ENCODE results near the gene NUP210L.

NUP210L gene

GRCh38 chr1:154166207-154166606, 11.3 kb upstream of the NUP210L start:
- no peak overlapping the region for H3K9ac ChIP-seq (ENCODE audit: low read depth, low read length, poor library complexity, severe bottlenecking)
- H3K79me2 ChIP-seq (ENCODE audit: insufficient read depth, low read length), result peaks cover 39% of the 10 kb centered on the region
- H4K20me1 ChIP-seq (ENCODE audit: insufficient read depth, low read length, poor library complexity, severe bottlenecking), result peaks cover 36% of the 10 kb centered on the region
- no peaks in the 10 kb centered on the region for H3K9me3 ChIP-seq (ENCODE audit: insufficient read depth, low read depth, low read length)
- no peaks in the 10 kb centered on the region for H3K4me1 ChIP-seq (ENCODE audit: insufficient read depth, low read length, poor library complexity, severe bottlenecking)
- H3K27me3 ChIP-seq (ENCODE audit: insufficient read depth, low read length, poor library complexity, severe bottlenecking), result no peaks in the 10 kb centered on the region
- no peaks in the 10 kb centered on the region for H3K9me2 ChIP-seq (replicated peaks; ENCODE audit: low read depth, low read length)
- no peak overlapping the region for H3K4me3 ChIP-seq (ENCODE audit: low read length, poor library complexity, severe bottlenecking)
- H2AFZ ChIP-seq (ENCODE audit: low read length), result no peak overlapping the region
- no peaks in the 10 kb centered on the region for H3F3A ChIP-seq (ENCODE audit: low read depth)
- TF ChIP-seq CTCF (conservative IDR thresholded peaks at IDR 0.05; ENCODE audit: low read length) (no peak), EZH2phosphoT487 (IDR thresholded peaks at IDR 0.05; ENCODE audit: borderline replicate concordance) (no peak)
- H3K36me3 ChIP-seq (ENCODE audit: insufficient read depth, low read length), result peaks cover 97% of the 10 kb centered on the region
- H3K4me2 ChIP-seq (ENCODE audit: low read depth, low read length, poor library complexity, severe bottlenecking), result no peak overlapping the region

- Histone ChIP-seq H3K79me2 (ENCODE audit: insufficient read depth, low read length) (peaks cover 40% of the 10 kb centered on the region), H3K36me3 (ENCODE audit: insufficient read depth, low read length) (peaks cover 93% of the 10 kb centered on the region), H3K9me2 (replicated peaks; ENCODE audit: low read depth, low read length) (no peaks in the 10 kb centered on the region), H3K4me3 (ENCODE audit: low read length, poor library complexity, severe bottlenecking) (no peak overlapping the region), H4K20me1 (ENCODE audit: insufficient read depth, low read length, poor library complexity, severe bottlenecking) (peaks cover 30% of the 10 kb centered on the region), H3K9ac (ENCODE audit: low read depth, low read length, poor library complexity, severe bottlenecking) (no peak overlapping the region), H3F3A (ENCODE audit: low read depth) (no peaks in the 10 kb centered on the region; the same call in 1 of the 2 replicates), H3K4me1 (ENCODE audit: insufficient read depth, low read length, poor library complexity, severe bottlenecking) (peaks cover 10% of the 10 kb centered on the region), H3K9me3 (ENCODE audit: insufficient read depth, low read depth, low read length) (peaks cover 4% of the 10 kb centered on the region; the same call in 1 of the 2 replicates), H3K4me2 (ENCODE audit: low read depth, low read length, poor library complexity, severe bottlenecking) (no peak overlapping the region), H3K27me3 (ENCODE audit: insufficient read depth, low read length, poor library complexity, severe bottlenecking) (no peaks in the 10 kb centered on the region), H2AFZ (ENCODE audit: low read length) (no peak overlapping the region)
- TF ChIP-seq EZH2phosphoT487 (IDR thresholded peaks at IDR 0.05; ENCODE audit: borderline replicate concordance), result no peak
- no peak for TF ChIP-seq CTCF (conservative IDR thresholded peaks at IDR 0.05; ENCODE audit: low read length)
Measured at GRCh38 chr1:154159554-154159953, 4.7 kb upstream of the NUP210L start.

- TF ChIP-seq EZH2phosphoT487 (IDR thresholded peaks at IDR 0.05; ENCODE audit: borderline replicate concordance) (no peak), CTCF (conservative IDR thresholded peaks at IDR 0.05; ENCODE audit: low read length) (no peak)
- no peak overlapping the region for H3K4me3 ChIP-seq (ENCODE audit: low read length, poor library complexity, severe bottlenecking)
- H3K9me3 ChIP-seq (ENCODE audit: insufficient read depth, low read depth, low read length), result peaks cover 4% of the 10 kb centered on the region; the same call in 1 of the 2 replicates
- peaks cover 30% of the 10 kb centered on the region for H4K20me1 ChIP-seq (ENCODE audit: insufficient read depth, low read length, poor library complexity, severe bottlenecking)
- H3K4me2 ChIP-seq (ENCODE audit: low read depth, low read length, poor library complexity, severe bottlenecking), result peak overlapping the region; percentile 37
- peaks cover 33% of the 10 kb centered on the region for H3K79me2 ChIP-seq (ENCODE audit: insufficient read depth, low read length)
- peaks cover 10% of the 10 kb centered on the region for H3K4me1 ChIP-seq (ENCODE audit: insufficient read depth, low read length, poor library complexity, severe bottlenecking)
- peaks cover 92% of the 10 kb centered on the region for H3K36me3 ChIP-seq (ENCODE audit: insufficient read depth, low read length)
- H3K9ac ChIP-seq (ENCODE audit: low read depth, low read length, poor library complexity, severe bottlenecking), result peak overlapping the region; percentile 10
- H3K27me3 ChIP-seq (ENCODE audit: insufficient read depth, low read length, poor library complexity, severe bottlenecking), result no peaks in the 10 kb centered on the region
- H3K9me2 ChIP-seq (replicated peaks; ENCODE audit: low read depth, low read length), result no peaks in the 10 kb centered on the region
- H2AFZ ChIP-seq (ENCODE audit: low read length), result no peak overlapping the region
- no peaks in the 10 kb centered on the region; the same call in 1 of the 2 replicates for H3F3A ChIP-seq (ENCODE audit: low read depth)
Measured at GRCh38 chr1:154158307-154159125, 3.6 kb upstream of the NUP210L start.
